Progenitor cell of endocrine pancreas (in vitro differentiated cells): Measurements from ENCODE around the gene DLGAP4. TPM values are rescaled to one million over a fixed set of nuclear protein-coding genes. Genes with fewer than 3 reads are reported as not detected.

Source experiments
- DNase-seq: peaks from one replicate; pipeline ENCODE4 v3.0.0; 2021; ENCODE audit warnings: low spot score; ENCODE audit not compliant: unreplicated experiment
- H3K27ac Mint-ChIP-seq: 2 replicates; pipeline ENCODE4 v1.8.0; 2021; ENCODE audit warnings: mild to moderate bottlenecking, moderate library complexity, mixed read lengths
- H3K27me3 Mint-ChIP-seq: 2 replicates; pipeline ENCODE4 v1.8.0; 2021; ENCODE audit warnings: mixed read lengths
- H3K36me3 Mint-ChIP-seq: 2 replicates; pipeline ENCODE4 v1.8.0; 2022; ENCODE audit warnings: mixed read lengths; ENCODE audit not compliant: insufficient read depth
- H3K4me1 Mint-ChIP-seq: 2 replicates; pipeline ENCODE4 v1.8.0; 2021; ENCODE audit warnings: low read depth, mixed read lengths
- H3K4me3 Mint-ChIP-seq: 2 replicates; pipeline ENCODE4 v1.8.0; 2021; ENCODE audit warnings: low read depth, mild to moderate bottlenecking, moderate library complexity, mixed read lengths
- H3K9me3 Mint-ChIP-seq: 2 replicates; pipeline ENCODE4 v1.8.0; 2021; ENCODE audit warnings: low read depth, mixed read lengths
- total RNA-seq: library from RNA; stranded (reverse); gene quantifications from 2 replicates; pipeline ENCODE4 v1.2.1, GENCODE V29; 2021
- TF ChIP-seq, protein P1 (sequence below): fragments of 200-600 bp; sonication (generic); IDR thresholded peaks from one replicate; pipeline ENCODE4 v1.5.0; 2021; ENCODE audit warnings: antibody characterized with exemption, mild to moderate bottlenecking; ENCODE audit not compliant: unreplicated experiment

The DLGAP4 gene
- total RNA-seq, 1 donor from 2014 or later: 109 TPM

DNA sequence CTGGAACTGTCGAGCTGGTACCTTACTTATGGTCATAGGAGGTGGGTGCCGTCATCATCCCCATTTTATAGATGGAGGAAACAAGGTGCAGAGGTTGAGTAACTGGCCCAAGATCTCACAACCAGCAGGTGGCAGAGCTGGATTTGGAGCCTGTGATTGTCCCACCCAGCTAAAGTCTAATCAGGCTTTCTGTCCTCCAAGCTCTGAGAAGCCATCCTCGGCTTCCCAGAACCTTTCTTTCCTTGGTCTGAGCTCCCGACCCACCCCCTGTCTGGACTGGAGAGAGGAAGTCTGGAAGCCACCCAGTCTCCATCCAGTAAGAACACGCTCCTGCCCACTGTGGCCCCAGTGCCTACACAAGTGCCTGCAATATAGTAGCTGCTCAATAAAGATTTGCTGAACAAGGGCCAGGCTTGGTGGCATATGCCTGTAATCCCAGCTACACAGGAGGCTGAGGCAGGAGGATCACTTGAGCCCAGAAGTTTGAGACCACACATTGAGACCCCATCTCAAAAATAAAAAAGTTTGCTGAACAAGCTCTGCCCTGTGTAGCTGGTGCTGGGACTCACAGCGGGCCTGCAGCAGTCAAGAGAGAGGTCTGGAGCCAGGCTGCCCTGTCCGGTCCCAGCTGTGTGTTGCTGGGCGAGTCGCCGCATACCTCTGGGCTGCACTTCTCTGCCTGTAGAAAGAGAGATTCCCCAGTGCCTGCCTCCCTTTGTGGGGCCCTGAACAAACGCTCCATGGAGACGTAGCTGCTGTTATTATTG lies 32.5 kb upstream of the DLGAP4 start:
- H3K27ac Mint-ChIP-seq: no peak overlapping the region
- H3K4me1 Mint-ChIP-seq: peaks cover 2% of the 10 kb centered on the region
- peaks cover 3% of the 10 kb centered on the region for H3K27me3 Mint-ChIP-seq
- no peak for DNase-seq
- no peak overlapping the region for H3K4me3 Mint-ChIP-seq
- no peaks in the 10 kb centered on the region for H3K36me3 Mint-ChIP-seq
- H3K9me3 Mint-ChIP-seq: no peaks in the 10 kb centered on the region
- TF ChIP-seq, protein P1, sequence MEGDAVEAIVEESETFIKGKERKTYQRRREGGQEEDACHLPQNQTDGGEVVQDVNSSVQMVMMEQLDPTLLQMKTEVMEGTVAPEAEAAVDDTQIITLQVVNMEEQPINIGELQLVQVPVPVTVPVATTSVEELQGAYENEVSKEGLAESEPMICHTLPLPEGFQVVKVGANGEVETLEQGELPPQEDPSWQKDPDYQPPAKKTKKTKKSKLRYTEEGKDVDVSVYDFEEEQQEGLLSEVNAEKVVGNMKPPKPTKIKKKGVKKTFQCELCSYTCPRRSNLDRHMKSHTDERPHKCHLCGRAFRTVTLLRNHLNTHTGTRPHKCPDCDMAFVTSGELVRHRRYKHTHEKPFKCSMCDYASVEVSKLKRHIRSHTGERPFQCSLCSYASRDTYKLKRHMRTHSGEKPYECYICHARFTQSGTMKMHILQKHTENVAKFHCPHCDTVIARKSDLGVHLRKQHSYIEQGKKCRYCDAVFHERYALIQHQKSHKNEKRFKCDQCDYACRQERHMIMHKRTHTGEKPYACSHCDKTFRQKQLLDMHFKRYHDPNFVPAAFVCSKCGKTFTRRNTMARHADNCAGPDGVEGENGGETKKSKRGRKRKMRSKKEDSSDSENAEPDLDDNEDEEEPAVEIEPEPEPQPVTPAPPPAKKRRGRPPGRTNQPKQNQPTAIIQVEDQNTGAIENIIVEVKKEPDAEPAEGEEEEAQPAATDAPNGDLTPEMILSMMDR: peak; percentile 23

DNA sequence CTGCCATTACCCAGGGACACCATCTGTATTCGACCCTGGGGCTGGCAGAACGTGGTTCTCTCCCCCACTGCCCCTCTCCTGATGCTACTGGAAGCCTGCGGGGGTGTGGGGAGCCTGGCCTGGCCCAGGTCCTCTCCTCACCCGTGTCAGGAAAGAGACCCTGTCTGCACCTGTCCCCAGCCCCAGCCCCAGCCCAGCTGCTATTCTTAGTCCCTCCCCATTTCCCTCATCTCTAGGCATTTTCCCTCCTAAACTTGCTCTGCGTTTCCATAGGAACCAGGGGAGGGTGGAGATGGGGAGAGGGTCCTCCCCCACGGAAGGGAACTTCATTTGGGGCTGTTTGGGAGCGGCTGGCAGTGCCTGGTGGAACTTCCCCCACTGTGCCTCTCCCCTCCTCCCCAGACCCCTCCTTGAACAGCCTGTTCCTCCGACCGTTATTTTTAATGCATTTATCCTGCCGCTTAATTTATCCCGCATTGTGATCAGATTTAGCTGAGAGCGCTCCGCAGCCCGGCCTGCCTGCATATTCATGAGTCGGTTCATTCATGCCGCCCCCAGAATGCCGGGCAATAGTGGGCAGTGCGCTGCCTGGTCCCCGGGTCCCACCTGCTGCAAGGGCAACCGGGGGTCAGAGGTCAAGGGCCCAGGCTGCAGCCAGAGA lies 31.8 kb upstream of the DLGAP4 start:
- Mint-ChIP-seq H3K4me3 (no peak overlapping the region), H3K9me3 (no peaks in the 10 kb centered on the region), H3K27ac (no peak overlapping the region), H3K4me1 (peaks cover 2% of the 10 kb centered on the region), H3K36me3 (no peaks in the 10 kb centered on the region), H3K27me3 (peaks cover 3% of the 10 kb centered on the region)
- DNase-seq: no peak
- TF ChIP-seq, protein P1: no peak

DNA sequence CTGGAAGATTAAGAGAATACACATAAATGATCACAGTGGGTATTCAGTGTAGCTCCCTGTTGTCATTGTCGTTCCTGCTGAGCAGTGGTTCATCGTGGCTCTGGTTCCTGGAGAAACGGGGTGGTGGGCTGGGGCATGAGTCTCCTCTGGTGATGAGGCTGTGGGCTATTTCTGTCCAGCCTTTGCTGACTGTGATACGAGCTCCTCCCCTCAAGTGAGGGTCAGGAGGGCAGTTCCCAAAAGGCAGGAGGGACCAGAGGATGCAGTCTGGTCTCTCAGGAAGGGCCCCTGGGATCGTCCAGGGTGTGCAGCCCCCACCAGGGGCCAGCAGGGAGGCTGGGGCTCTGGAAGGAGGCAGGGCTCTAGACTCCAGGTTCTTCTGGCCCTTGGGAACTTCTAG lies 31.1 kb upstream of the DLGAP4 start:
- Mint-ChIP-seq H3K36me3 (no peaks in the 10 kb centered on the region), H3K4me1 (peaks cover 2% of the 10 kb centered on the region), H3K4me3 (no peak overlapping the region), H3K27me3 (peaks cover 3% of the 10 kb centered on the region), H3K27ac (no peak overlapping the region), H3K9me3 (no peaks in the 10 kb centered on the region)
- no peak for DNase-seq
- TF ChIP-seq, protein P1: no peak

DNA sequence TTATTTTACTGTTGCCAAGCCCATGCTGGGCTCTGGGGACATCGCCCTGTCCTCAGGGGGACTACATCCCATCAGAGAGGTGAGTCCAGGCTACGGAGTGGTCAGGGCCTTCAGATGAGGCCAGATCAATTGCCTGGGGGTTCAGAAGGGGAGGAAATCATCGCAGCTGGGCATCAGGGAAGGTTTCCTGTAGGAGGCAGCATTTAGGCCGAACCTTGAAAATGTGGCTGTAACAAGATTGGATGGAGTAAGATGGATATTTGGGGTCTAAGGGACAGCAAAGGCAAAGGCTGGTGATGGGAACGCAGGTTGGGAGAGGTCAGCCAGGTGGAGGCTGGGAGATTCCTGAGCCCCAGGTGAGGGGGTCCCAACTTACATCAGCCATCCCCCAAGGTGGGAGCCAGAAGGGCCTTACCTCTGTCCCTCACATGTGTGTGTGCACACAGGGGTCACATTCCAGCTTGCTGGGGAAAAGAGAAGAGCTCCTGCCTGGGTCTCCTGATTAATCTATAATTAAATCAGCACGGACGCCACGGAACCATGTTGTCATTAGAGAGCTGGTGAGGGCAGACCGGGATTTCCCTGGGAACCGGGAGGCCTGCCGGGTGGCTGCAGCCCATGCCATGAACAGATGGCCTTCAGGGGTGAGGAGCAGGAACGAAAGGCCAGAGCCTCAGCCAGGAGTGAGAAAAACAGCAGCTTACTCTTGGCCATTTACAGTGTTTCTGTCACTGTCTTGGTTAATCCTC lies 30.5 kb upstream of the DLGAP4 start:
- Mint-ChIP-seq H3K36me3 (no peaks in the 10 kb centered on the region), H3K9me3 (no peaks in the 10 kb centered on the region), H3K27ac (no peak overlapping the region), H3K4me1 (peaks cover 2% of the 10 kb centered on the region), H3K27me3 (peaks cover 3% of the 10 kb centered on the region), H3K4me3 (no peak overlapping the region)
- no peak for DNase-seq
- TF ChIP-seq, protein P1: no peak

DNA sequence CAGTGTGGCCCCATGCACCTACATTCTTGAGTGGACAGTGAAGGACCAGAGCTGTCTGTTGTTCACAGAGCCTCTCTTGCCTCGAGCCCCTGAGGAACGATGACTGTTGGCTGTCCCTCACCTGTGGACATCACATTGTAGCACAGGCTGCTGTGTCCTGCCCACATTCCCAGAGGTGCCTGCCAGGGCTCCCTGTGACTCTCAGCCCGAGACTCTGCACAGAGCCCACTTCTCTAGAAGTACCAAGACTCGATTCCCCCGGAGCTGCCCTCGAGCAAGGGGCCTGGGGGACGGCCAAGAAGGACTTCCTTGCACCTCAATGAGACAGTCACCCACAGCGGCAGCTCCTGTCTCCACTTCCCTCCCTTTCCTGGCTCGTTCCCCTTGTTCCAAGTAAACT lies 28.6 kb upstream of the DLGAP4 start:
- Mint-ChIP-seq H3K4me1 (no peaks in the 10 kb centered on the region), H3K36me3 (no peaks in the 10 kb centered on the region), H3K27ac (no peak overlapping the region), H3K9me3 (no peaks in the 10 kb centered on the region), H3K4me3 (no peak overlapping the region), H3K27me3 (peaks cover 13% of the 10 kb centered on the region)
- TF ChIP-seq, protein P1: no peak
- DNase-seq: no peak
